Mesenchymal stem cell (in vitro differentiated cells and primary cell): Measurements from ENCODE around the gene VAPA.

Experiments used
- DNase-seq: peaks from one replicate; pipeline ENCODE4 v3.0.0-alpha.2; 2013
- H2AFZ ChIP-seq: one replicate; pipeline ENCODE4 v1.6.1; 2013; ENCODE audit warnings: low read depth, mild to moderate bottlenecking, control low read depth, inconsistent platforms, low read length, moderate library complexity
- H2AK5ac ChIP-seq: 2 replicates; pipeline ENCODE4 v1.6.1; 2013; ENCODE audit warnings: low read length, moderate library complexity, mild to moderate bottlenecking, inconsistent platforms; ENCODE audit not compliant: severe bottlenecking
- H2BK120ac ChIP-seq: one replicate; pipeline ENCODE4 v1.6.1; 2013; ENCODE audit warnings: low read depth, mild to moderate bottlenecking, inconsistent platforms, low read length, moderate library complexity
- H2BK12ac ChIP-seq, 2 experiments: one replicate each; pipeline ENCODE4 v1.6.1; 2013; ENCODE audit warnings: inconsistent platforms in 2 of 2, low read length in 2 of 2, mild to moderate bottlenecking in 2 of 2, moderate library complexity in 2 of 2, control low read depth in 1 of 2
- H2BK15ac ChIP-seq: one replicate; pipeline ENCODE4 v1.6.1; 2013; ENCODE audit warnings: mild to moderate bottlenecking, low read depth, inconsistent platforms; ENCODE audit not compliant: poor library complexity, severe bottlenecking
- H2BK5ac ChIP-seq: 2 replicates; pipeline ENCODE4 v1.6.1; 2013; ENCODE audit warnings: low read depth, mild to moderate bottlenecking, low read length, control low read depth, inconsistent platforms; ENCODE audit not compliant: poor library complexity, severe bottlenecking
- H3K14ac ChIP-seq, 2 experiments: one replicate each; pipeline ENCODE4 v1.6.1; 2013; ENCODE audit warnings: inconsistent platforms in 2 of 2, low read length in 2 of 2, control low read depth in 1 of 2, mild to moderate bottlenecking in 1 of 2, moderate library complexity in 1 of 2
- H3K18ac ChIP-seq, 2 experiments: one replicate each; pipeline ENCODE4 v1.6.1; 2013; ENCODE audit warnings: inconsistent platforms in 2 of 2, low read length in 2 of 2, control low read depth in 1 of 2, low read depth in 1 of 2, mild to moderate bottlenecking in 1 of 2
- H3K23ac ChIP-seq, 2 experiments: one replicate each; pipeline ENCODE4 v1.6.1; 2013; ENCODE audit warnings: inconsistent platforms in 2 of 2, low read length in 2 of 2, mild to moderate bottlenecking in 2 of 2, moderate library complexity in 2 of 2, control low read depth in 1 of 2
- H3K27ac ChIP-seq: 2 replicates; pipeline ENCODE4 v1.5.1; 2013; ENCODE audit warnings: mild to moderate bottlenecking, moderate library complexity, low read length, control low read depth, inconsistent platforms; ENCODE audit not compliant: poor library complexity, severe bottlenecking
- H3K27me3 ChIP-seq, 2 experiments: 2 replicates each; pipeline versions ENCODE4 v1.6.1 to v1.7.0; 2013; ENCODE audit warnings: low read length in 2 of 2, mild to moderate bottlenecking in 2 of 2, moderate library complexity in 2 of 2, control low read depth in 1 of 2, inconsistent platforms in 1 of 2; ENCODE audit not compliant: control insufficient read depth in 1 of 2, insufficient read depth in 1 of 2
- H3K36me3 ChIP-seq, 2 experiments: 2 replicates each; pipeline versions ENCODE4 v1.6.1 to v1.7.0; 2013; ENCODE audit warnings: low read length in 2 of 2, control low read depth in 1 of 2, inconsistent platforms in 1 of 2, low read depth in 1 of 2, mild to moderate bottlenecking in 1 of 2; ENCODE audit not compliant: insufficient read depth in 2 of 2, control insufficient read depth in 1 of 2
- H3K4ac ChIP-seq, 2 experiments: one replicate each; pipeline ENCODE4 v1.6.1; 2013; ENCODE audit warnings: inconsistent platforms in 2 of 2, low read length in 2 of 2, mild to moderate bottlenecking in 2 of 2, moderate library complexity in 2 of 2, control low read depth in 1 of 2, low read depth in 1 of 2
- H3K4me1 ChIP-seq: 2 replicates; pipeline ENCODE4 v1.6.1; 2013; ENCODE audit warnings: low read depth, low read length, control low read depth; ENCODE audit not compliant: control insufficient read depth, insufficient read depth
- H3K4me2 ChIP-seq: 2 replicates; pipeline ENCODE4 v1.6.1; 2013; ENCODE audit warnings: low read length, mild to moderate bottlenecking, inconsistent platforms; ENCODE audit not compliant: poor library complexity, severe bottlenecking
- H3K4me3 ChIP-seq, 2 experiments: 2 replicates each; pipeline versions ENCODE4 v1.5.1 to v1.7.0; 2013; ENCODE audit warnings: low read length in 2 of 2, mild to moderate bottlenecking in 2 of 2, control low read depth in 1 of 2, low read depth in 1 of 2; ENCODE audit not compliant: insufficient read depth in 1 of 2
- H3K79me1 ChIP-seq: replicated peaks from 2 replicates; pipeline ENCODE4 v1.6.1; 2013; ENCODE audit warnings: mild to moderate bottlenecking, control low read depth, low read length, inconsistent platforms; ENCODE audit not compliant: poor library complexity, severe bottlenecking
- H3K9ac ChIP-seq: 2 replicates; pipeline ENCODE4 v1.7.0; 2013; ENCODE audit warnings: mild to moderate bottlenecking, low read length, moderate library complexity
- H3K9me3 ChIP-seq: 2 replicates; pipeline ENCODE4 v1.7.0; 2013; ENCODE audit warnings: mild to moderate bottlenecking, low read length; ENCODE audit not compliant: control insufficient read depth
- H4K8ac ChIP-seq: one replicate; pipeline ENCODE4 v1.6.1; 2013; ENCODE audit warnings: inconsistent platforms, mild to moderate bottlenecking, low read length, moderate library complexity
- H4K91ac ChIP-seq: one replicate; pipeline ENCODE4 v1.6.1; 2013; ENCODE audit warnings: mild to moderate bottlenecking, low read length, inconsistent platforms
- WGBS: methylation state at CpG from one replicate; pipeline ENCODE4 v1.1.7; 2013; ENCODE audit warnings: mixed read lengths; 5-methylcytosine and 5-hydroxymethylcytosine counted together

The VAPA gene

DNA sequence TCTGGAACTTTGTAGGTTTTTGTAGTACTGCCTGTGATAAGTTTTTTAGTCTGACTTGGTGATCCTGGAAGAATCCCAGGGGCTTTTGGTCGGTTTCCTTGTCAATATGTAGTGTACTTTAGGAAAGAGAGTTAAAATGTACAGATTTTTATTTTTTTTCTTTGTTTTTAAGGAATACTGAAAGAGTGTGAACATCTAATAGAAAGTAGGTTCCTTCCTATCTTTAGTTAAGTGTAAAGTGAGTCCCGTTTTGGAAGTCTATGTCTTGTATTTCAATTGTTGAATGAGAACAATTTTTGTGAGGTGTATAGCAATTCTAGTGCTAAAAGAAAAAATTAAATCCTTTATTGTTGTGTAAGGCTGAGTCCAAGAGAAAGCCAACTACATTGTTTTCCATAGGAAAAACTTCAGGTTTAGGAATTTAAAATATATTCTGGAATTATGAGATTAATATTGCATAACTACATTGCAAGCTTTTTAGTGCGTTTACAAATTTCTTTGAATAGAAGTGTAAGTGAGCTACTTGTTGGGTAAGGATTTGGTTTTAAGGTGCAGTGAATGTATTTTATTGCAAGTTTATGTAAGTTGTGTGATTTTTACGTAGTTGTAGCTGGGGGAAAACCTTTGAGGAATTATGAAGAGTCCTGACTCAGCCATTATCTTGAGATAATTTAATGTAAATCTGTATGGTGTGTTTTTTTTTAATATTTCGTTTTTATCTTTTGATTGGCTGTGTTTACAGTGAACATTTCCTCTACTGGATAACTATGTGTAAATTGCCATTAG lies 1.7 kb downstream of the VAPA start:
- 33% methylated on average over 4 of the region's 5 CpGs for WGBS
- H3K23ac ChIP-seq = no peak overlapping the region
- H3K4me2 ChIP-seq = peak overlapping the region; percentile 90

DNA sequence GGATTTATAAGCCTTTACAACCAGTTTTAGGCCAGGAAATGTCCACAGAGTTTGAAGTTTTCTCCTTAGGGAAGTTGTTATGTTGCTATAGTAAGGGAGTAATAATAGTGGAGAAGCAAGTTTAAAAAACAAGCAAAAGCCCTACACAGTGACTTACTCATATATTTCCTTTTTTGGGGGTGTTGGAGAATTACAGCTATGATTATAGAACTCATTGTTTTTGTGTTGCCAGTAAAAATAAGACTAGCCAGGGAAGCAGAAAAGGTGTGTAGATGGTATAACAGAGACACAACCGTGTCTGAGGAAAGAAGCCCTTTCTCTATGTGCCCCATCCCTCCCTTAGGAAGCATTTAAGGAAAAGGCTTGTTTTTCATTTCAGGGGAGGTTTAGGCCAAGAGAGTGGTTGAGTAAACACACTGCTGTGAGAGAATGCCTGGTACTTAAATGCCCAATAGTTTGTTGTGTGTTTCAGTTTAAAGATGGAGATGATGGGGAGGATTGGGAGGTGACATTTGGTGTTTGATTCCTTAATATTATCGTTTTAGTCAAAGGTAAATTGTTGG lies 2.3 kb downstream of the VAPA start:
- Histone ChIP-seq H3K4me2 (peak overlapping the region; percentile 1), H3K4ac (no peak overlapping the region), H2BK5ac (no peak overlapping the region), H2BK120ac (no peak overlapping the region), H3K9ac (peak overlapping the region; percentile 99), H3K18ac (no peak overlapping the region), H3K23ac (no peak overlapping the region), H2AK5ac (no peak overlapping the region), H3K4me3 (peak overlapping the region in 1 of 2 experiments; percentile 91), H3K79me1 (no peaks in the 10 kb centered on the region), H3K27ac (no peak overlapping the region), H4K8ac (no peak overlapping the region), H2AFZ (no peak overlapping the region), H4K91ac (no peak overlapping the region), H2BK15ac (no peak overlapping the region), H3K27me3 (no peaks in the 10 kb centered on the region), H3K36me3 (no peaks in the 10 kb centered on the region), H3K4me1 (peaks cover 5% of the 10 kb centered on the region), H2BK12ac (no peak overlapping the region), H3K14ac (no peak overlapping the region), H3K9me3 (no peaks in the 10 kb centered on the region)
- DNase-seq = peak; percentile 53
- 44% methylated on average over 2 of the region's 2 CpGs for WGBS

More for the DNA sequence above, 1.7 kb downstream of the VAPA start:
- H3K9me3 ChIP-seq = no peaks in the 10 kb centered on the region
- H2BK12ac ChIP-seq = no peak overlapping the region
- no peak overlapping the region for H2AFZ ChIP-seq
- H4K91ac ChIP-seq = no peak overlapping the region
- H2BK5ac ChIP-seq = no peak overlapping the region
- no peak overlapping the region for H4K8ac ChIP-seq
- peaks cover 5% of the 10 kb centered on the region for H3K4me1 ChIP-seq
- H2BK120ac ChIP-seq = peak overlapping the region; percentile 5
- no peak overlapping the region for H3K4ac ChIP-seq
- H3K27me3 ChIP-seq = no peaks in the 10 kb centered on the region
- no peaks in the 10 kb centered on the region for H3K79me1 ChIP-seq
- peak; percentile 26 for DNase-seq
- H3K36me3 ChIP-seq = no peaks in the 10 kb centered on the region
- peak overlapping the region; percentile 91 to 100 for H3K4me3 ChIP-seq
- peak overlapping the region; percentile 56 for H3K27ac ChIP-seq
- H3K18ac ChIP-seq = peak overlapping the region in 1 of 2 experiments; percentile 99
- H3K9ac ChIP-seq = peak overlapping the region; percentile 99
- no peak overlapping the region for H2BK15ac ChIP-seq
- no peak overlapping the region for H2AK5ac ChIP-seq
- H3K14ac ChIP-seq = peak overlapping the region in 1 of 2 experiments; percentile 99

- Histone ChIP-seq H2AK5ac (no peak overlapping the region), H3K36me3 (no peaks in the 10 kb centered on the region), H3K4me1 (peaks cover 5% of the 10 kb centered on the region), H2BK5ac (no peak overlapping the region), H2AFZ (no peak overlapping the region), H3K9ac (peak overlapping the region; percentile 99), H2BK15ac (no peak overlapping the region), H4K8ac (no peak overlapping the region), H2BK12ac (no peak overlapping the region), H3K27me3 (no peaks in the 10 kb centered on the region), H2BK120ac (no peak overlapping the region), H3K14ac (no peak overlapping the region), H3K79me1 (no peaks in the 10 kb centered on the region), H3K4me2 (no peak overlapping the region), H3K18ac (no peak overlapping the region), H3K9me3 (no peaks in the 10 kb centered on the region), H3K4ac (no peak overlapping the region), H3K23ac (no peak overlapping the region), H3K4me3 (peak overlapping the region in 1 of 2 experiments; percentile 91), H3K27ac (no peak overlapping the region), H4K91ac (no peak overlapping the region)
- 93% methylated on average over 3 of the region's 3 CpGs for WGBS
- no peak for DNase-seq
Observed at GRCh38 chr18:9916808-9917207, 3.0 kb downstream of the VAPA start.

- H3K18ac ChIP-seq = no peak overlapping the region
- peaks cover 5% of the 10 kb centered on the region for H3K4me1 ChIP-seq
- peaks cover 0 to 4% of the 10 kb centered on the region in 2 experiments for H3K36me3 ChIP-seq
- H3K79me1 ChIP-seq = no peaks in the 10 kb centered on the region
- peak; percentile 49 for DNase-seq
- no peak overlapping the region for H3K23ac ChIP-seq
- no peak overlapping the region for H4K91ac ChIP-seq
- H3K4me2 ChIP-seq = no peak overlapping the region
- H3K14ac ChIP-seq = no peak overlapping the region
- H2BK5ac ChIP-seq = no peak overlapping the region
- H2BK12ac ChIP-seq = no peak overlapping the region
- H2AK5ac ChIP-seq = no peak overlapping the region
- H2AFZ ChIP-seq = no peak overlapping the region
- H2BK15ac ChIP-seq = no peak overlapping the region
- no peak overlapping the region for H3K4ac ChIP-seq
- H2BK120ac ChIP-seq = no peak overlapping the region
- H3K27ac ChIP-seq = peak overlapping the region; percentile 51
- no peak overlapping the region for H4K8ac ChIP-seq
- no peaks in the 10 kb centered on the region for H3K27me3 ChIP-seq
- H3K4me3 ChIP-seq = peak overlapping the region in 1 of 2 experiments; percentile 23
- 92% methylated on average over 2 of the region's 2 CpGs for WGBS
- H3K9me3 ChIP-seq = no peaks in the 10 kb centered on the region
- H3K9ac ChIP-seq = peak overlapping the region; percentile 6
Observed at GRCh38 chr18:9918016-9918680, 4.3 kb downstream of the VAPA start.
